OCI-LY1 (cell line): ENCODE results near the gene ZNF629.
A peak's percentile ranks its signal among the peaks of the same experiment; 100 is the strongest.

Experiments
- H2AFZ ChIP-seq: fragments of 200-600 bp; sonication (generic), shearing (Covaris generic); 2 replicates; pipeline ENCODE4 v1.6.0; 2014; ENCODE audit warnings: antibody characterized with exemption, mild to moderate bottlenecking, low read length
- H3F3A ChIP-seq: fragments of 200-600 bp; sonication (generic), shearing (Covaris generic); 2 replicates; pipeline ENCODE4 v1.6.0; 2014; ENCODE audit warnings: mild to moderate bottlenecking, antibody characterized with exemption, low read length, moderate library complexity; ENCODE audit not compliant: insufficient read depth
- H3K27ac ChIP-seq: fragments of 200-600 bp; sonication (generic); 2 replicates; pipeline ENCODE4 v1.5.1; 2014; ENCODE audit warnings: low read length, mixed run types, mild to moderate bottlenecking, low read depth; ENCODE audit not compliant: poor library complexity, severe bottlenecking
- H3K27me3 ChIP-seq: fragments of 200-600 bp; sonication (generic); 2 replicates; pipeline ENCODE4 v1.6.0; 2014; ENCODE audit warnings: antibody characterized with exemption, mild to moderate bottlenecking, low read length, moderate library complexity; ENCODE audit not compliant: insufficient read depth
- H3K36me3 ChIP-seq: fragments of 200-600 bp; sonication (generic); 2 replicates; pipeline ENCODE4 v1.6.1; 2014; ENCODE audit warnings: mild to moderate bottlenecking, antibody characterized with exemption, low read length, moderate library complexity, mixed read lengths; ENCODE audit not compliant: insufficient read depth
- H3K4me1 ChIP-seq: fragments of 200-600 bp; sonication (generic); 2 replicates; pipeline ENCODE4 v1.5.1; 2014; ENCODE audit warnings: mild to moderate bottlenecking, low read length, moderate library complexity; ENCODE audit not compliant: insufficient read depth, severe bottlenecking
- H3K4me2 ChIP-seq: fragments of 200-600 bp; sonication (generic), shearing (Covaris generic); 2 replicates; pipeline ENCODE4 v1.6.1; 2014; ENCODE audit warnings: low read length
- H3K4me3 ChIP-seq: fragments of 200-600 bp; sonication (generic); 2 replicates; pipeline ENCODE4 v1.5.1; 2014; ENCODE audit warnings: low read length, low read depth, mild to moderate bottlenecking, mixed read lengths; ENCODE audit not compliant: poor library complexity, severe bottlenecking
- H3K79me2 ChIP-seq: fragments of 200-600 bp; shearing (Covaris generic); 2 replicates; pipeline ENCODE4 v1.6.1; 2016; ENCODE audit warnings: mixed run types, low read length, mixed read lengths; ENCODE audit not compliant: insufficient read depth
- H3K9ac ChIP-seq: fragments of 200-600 bp; sonication (generic), shearing (Covaris generic); 2 replicates; pipeline ENCODE4 v1.6.1; 2014; ENCODE audit warnings: mild to moderate bottlenecking, low read length, mixed read lengths
- H3K9me2 ChIP-seq: fragments of 200-600 bp; sonication (generic), shearing (Covaris generic); 2 replicates; pipeline ENCODE4 v1.6.1; 2014; ENCODE audit warnings: low read depth, mild to moderate bottlenecking, low read length, mixed read lengths
- H3K9me3 ChIP-seq: fragments of 200-600 bp; shearing (Covaris generic); 2 replicates; pipeline ENCODE4 v1.6.1; 2014; ENCODE audit warnings: low read length, mixed read lengths
- H4K20me1 ChIP-seq: fragments of 200-600 bp; sonication (generic), shearing (Covaris generic); 2 replicates; pipeline ENCODE4 v1.6.0; 2016; ENCODE audit warnings: mild to moderate bottlenecking, low read length; ENCODE audit not compliant: insufficient read depth
- CTCF ChIP-seq: fragments of 200-600 bp; sonication (generic), shearing (Covaris generic); IDR thresholded peaks from 2 replicates; pipeline ENCODE4 v1.5.1; 2017; ENCODE audit warnings: mild to moderate bottlenecking, antibody characterized with exemption, low read length, moderate library complexity, mixed read lengths
- EZH2 ChIP-seq: fragments of 200-600 bp; sonication (generic), shearing (Covaris generic); IDR thresholded peaks from 2 replicates; pipeline ENCODE4 v1.8.0; 2017; ENCODE audit warnings: borderline replicate concordance, mixed run types, mild to moderate bottlenecking, antibody characterized with exemption, low read length, moderate library complexity, mixed read lengths

ZNF629 gene

DNA sequence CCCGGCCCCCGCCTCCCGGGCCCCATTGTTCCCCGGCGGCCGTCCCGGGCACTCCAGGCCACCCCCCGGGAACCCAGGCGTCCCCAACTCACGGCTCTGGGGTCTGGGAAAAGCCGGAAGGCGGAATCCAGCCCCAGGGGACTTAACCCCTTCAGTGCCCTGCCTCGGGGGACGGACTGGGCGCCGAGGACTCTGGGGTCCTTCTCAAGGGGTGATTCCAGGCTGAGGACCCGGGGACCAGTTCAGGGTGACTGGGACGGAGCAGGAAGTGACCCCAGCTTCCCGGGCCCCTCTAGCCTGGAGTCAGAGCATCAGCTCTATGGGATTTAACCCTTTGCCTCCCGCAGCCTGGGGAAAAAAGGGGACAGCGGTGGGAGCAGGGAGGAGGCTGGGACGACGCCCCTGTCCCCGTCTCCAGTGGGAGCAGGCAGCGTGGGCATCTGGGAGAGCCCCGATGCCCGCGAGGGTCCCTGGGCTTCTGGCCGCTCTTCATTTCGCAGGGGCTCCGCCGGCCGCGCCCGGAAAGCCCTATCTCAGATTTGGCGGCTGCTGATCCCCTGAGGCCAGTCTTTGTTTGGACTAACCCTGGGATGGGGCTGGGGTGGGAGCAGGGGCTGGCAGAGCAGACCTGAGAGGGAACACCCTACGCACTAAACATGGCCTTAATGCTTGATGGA, at the start of gene ZNF629:
Gene ZNF629, minus strand, starts transcription at position 270 of the 677 bp plus-strand sequence. CDS start 2,723 bp downstream, outside the sequence.
- H3K27ac ChIP-seq = no peak within 1 kb of the TSS

GRCh38 chr16:30834130-30834740, 47.2 kb upstream of the ZNF629 start:
- no peaks in the 10 kb centered on the region for H4K20me1 ChIP-seq
- H3K9me3 ChIP-seq = no peaks in the 10 kb centered on the region
- no peak overlapping the region for H3K4me3 ChIP-seq
- H3K9me2 ChIP-seq = no peaks in the 10 kb centered on the region
- H3K79me2 ChIP-seq = no peaks in the 10 kb centered on the region
- H3K4me1 ChIP-seq = no peaks in the 10 kb centered on the region
- H3F3A ChIP-seq = no peaks in the 10 kb centered on the region
- no peak for TF ChIP-seq EZH2
- no peak for TF ChIP-seq CTCF
- H3K27me3 ChIP-seq = peaks cover 2% of the 10 kb centered on the region; the same call in 1 of the 2 replicates
- H3K36me3 ChIP-seq = no peaks in the 10 kb centered on the region
- no peak overlapping the region for H3K9ac ChIP-seq
- no peak overlapping the region for H3K4me2 ChIP-seq
- no peak overlapping the region for H2AFZ ChIP-seq
- no peak overlapping the region for H3K27ac ChIP-seq

More for the DNA sequence above, at the start of gene ZNF629:
- Histone ChIP-seq H3K9me3 (no peaks in the 10 kb centered on the region), H4K20me1 (no peaks in the 10 kb centered on the region), H3K4me3 (peak within 1 kb of the TSS; percentile 14), H3K79me2 (no peaks in the 10 kb centered on the region), H2AFZ (no peak within 1 kb of the TSS), H3F3A (no peaks in the 10 kb centered on the region), H3K4me1 (no peaks in the 10 kb centered on the region), H3K27me3 (0 out of 2 replicates have a peak, but pooled peaks cover 9% of the 10 kb centered on the region), H3K36me3 (no peaks in the 10 kb centered on the region), H3K4me2 (no peak within 1 kb of the TSS), H3K9ac (no peak within 1 kb of the TSS), H3K9me2 (no peaks in the 10 kb centered on the region)
- TF ChIP-seq EZH2 (no peak), CTCF (no peak)

- no peak for TF ChIP-seq CTCF
- no peak for TF ChIP-seq EZH2
- Histone ChIP-seq H2AFZ (no peak overlapping the region), H3K79me2 (no peaks in the 10 kb centered on the region), H3K4me2 (no peak overlapping the region), H3K9ac (no peak overlapping the region), H4K20me1 (no peaks in the 10 kb centered on the region), H3K9me3 (no peaks in the 10 kb centered on the region), H3F3A (no peaks in the 10 kb centered on the region), H3K27ac (no peak overlapping the region), H3K4me1 (no peaks in the 10 kb centered on the region), H3K9me2 (no peaks in the 10 kb centered on the region), H3K36me3 (no peaks in the 10 kb centered on the region), H3K4me3 (no peak overlapping the region), H3K27me3 (peaks cover 2% of the 10 kb centered on the region; the same call in 1 of the 2 replicates)
Observed at GRCh38 chr16:30830072-30830417, 43.0 kb upstream of the ZNF629 start.
